Left ventricle myocardium inferior (tissue), 1 donor: Measurements from ENCODE around the gene AMBRA1. TPM values are rescaled to one million over a fixed set of nuclear protein-coding genes. Genes with fewer than 3 reads are reported as not detected.
A peak's percentile ranks its signal among the peaks of the same experiment; 100 is the strongest.

Source experiments
- DNase-seq: peaks from one replicate; pipeline ENCODE4 v3.0.0-alpha.2; 2020
- H3K27ac ChIP-seq: fragments of 200-600 bp; replicated peaks from 2 replicates; pipeline ENCODE4 v1.8.0; 2021
- H3K27me3 ChIP-seq: fragments of 200-600 bp; 2 replicates; pipeline ENCODE4 v1.8.0; 2021; ENCODE audit warnings: low read depth
- H3K36me3 ChIP-seq: fragments of 200-600 bp; 2 replicates; pipeline ENCODE4 v1.8.0; 2021
- H3K4me1 ChIP-seq: fragments of 200-600 bp; 2 replicates; pipeline ENCODE4 v1.8.0; 2021
- H3K4me3 ChIP-seq: fragments of 200-600 bp; 2 replicates; pipeline ENCODE4 v1.8.0; 2021; ENCODE audit warnings: mild to moderate bottlenecking, moderate library complexity
- H3K9me3 ChIP-seq: fragments of 200-600 bp; replicated peaks from 2 replicates; pipeline ENCODE4 v1.8.0; 2021
- intact Hi-C: fragments of 100-400 bp; cut with micrococcal nuclease; formaldehyde crosslinking; loops from one replicate; pipeline ENCODE4 v1.11.0; 2022
- total RNA-seq: library from RNA; stranded (reverse); fragmentation: NEBNext Ultra II Directional; extraction: Animal tissue kit (Norgen Biotek cat#: 25700); gene quantifications from one replicate; pipeline ENCODE4 v1.2.1, GENCODE V29; 2021
- TF ChIP-seq, protein P1 (sequence below): fragments of 200-600 bp; IDR thresholded peaks from 2 replicates; pipeline ENCODE4 v1.8.0; 2021; ENCODE audit warnings: antibody characterized with exemption, mild to moderate bottlenecking, borderline replicate concordance
- donor health status: DM: no; HTN: yes; CAD: no; lungs with severe emphysema.

The AMBRA1 gene
- total RNA-seq, 1 donor from 2014 or later = 14.2 TPM

DNA sequence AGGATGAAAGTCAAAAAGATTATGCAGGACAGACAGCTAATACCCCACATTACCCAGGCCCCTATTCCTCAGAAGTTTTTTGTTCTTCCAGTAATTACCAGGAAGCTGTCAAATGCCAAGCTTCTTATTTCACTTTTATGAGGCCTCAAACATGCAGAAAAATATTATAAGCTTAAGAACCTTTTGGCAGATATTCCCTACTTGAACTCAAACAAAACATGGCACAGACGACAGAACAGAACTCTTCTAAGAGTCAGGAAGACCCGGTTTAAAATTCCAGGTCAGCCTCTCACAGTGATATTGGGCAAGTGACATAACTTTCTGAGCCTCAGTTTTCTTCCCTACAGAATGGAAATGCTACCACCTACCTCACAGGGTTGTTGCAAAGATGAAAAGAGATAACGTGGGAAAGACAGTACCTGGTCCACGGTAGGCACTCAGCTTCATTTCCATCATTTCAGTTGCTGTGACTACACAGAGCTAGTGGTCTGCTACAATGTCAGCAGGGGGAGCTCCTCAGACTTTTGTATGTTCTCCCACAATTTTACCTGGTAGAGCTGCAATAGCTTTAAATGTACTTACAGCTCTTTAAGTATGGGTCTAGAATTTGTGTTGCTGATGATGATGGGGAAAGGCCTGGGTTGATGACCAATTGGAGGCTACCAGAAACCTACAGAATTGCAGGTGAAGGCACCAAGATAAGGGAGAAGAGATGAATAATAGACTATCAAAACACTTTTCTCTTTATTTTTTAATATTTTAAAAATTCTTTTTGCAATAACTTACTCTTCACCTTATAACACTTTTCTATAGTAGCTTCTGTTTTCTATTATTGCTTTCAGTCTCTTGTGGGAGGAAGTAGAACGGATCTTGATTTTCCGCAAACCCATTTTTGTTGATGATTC lies 103.9 kb downstream of the AMBRA1 start:
- intact Hi-C loops = no loop called here

DNA sequence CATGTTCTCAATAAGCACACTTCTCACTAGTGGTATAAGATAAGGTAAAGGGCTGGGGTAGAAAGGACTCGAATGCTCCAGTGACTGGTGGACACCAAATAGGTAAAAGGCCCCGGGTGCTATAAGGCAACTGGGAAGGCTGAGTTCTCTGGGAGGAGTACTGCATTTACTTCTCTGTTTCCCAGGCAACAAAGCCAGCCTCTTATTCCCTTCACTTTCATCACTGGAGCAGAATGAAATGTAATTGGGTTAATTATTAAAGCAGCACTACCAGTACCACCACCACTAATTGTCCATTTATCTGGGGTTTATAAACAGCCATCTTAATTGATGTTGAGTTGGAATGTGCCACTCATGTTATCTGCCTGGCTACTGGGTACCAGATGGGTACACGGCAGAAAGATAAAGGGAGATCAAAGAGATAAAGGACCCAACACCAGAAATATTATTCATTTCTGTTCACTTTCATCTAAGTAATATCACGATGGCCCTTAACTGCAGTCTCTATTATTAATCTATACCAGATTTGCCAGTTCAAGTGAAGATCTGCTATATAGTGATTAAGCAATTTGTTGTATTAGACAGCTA lies 107.9 kb downstream of the AMBRA1 start:
- no peak for DNase-seq
- no peak overlapping the region for H3K4me3 ChIP-seq
- no peaks in the 10 kb centered on the region for H3K27me3 ChIP-seq
- TF ChIP-seq, protein P1, sequence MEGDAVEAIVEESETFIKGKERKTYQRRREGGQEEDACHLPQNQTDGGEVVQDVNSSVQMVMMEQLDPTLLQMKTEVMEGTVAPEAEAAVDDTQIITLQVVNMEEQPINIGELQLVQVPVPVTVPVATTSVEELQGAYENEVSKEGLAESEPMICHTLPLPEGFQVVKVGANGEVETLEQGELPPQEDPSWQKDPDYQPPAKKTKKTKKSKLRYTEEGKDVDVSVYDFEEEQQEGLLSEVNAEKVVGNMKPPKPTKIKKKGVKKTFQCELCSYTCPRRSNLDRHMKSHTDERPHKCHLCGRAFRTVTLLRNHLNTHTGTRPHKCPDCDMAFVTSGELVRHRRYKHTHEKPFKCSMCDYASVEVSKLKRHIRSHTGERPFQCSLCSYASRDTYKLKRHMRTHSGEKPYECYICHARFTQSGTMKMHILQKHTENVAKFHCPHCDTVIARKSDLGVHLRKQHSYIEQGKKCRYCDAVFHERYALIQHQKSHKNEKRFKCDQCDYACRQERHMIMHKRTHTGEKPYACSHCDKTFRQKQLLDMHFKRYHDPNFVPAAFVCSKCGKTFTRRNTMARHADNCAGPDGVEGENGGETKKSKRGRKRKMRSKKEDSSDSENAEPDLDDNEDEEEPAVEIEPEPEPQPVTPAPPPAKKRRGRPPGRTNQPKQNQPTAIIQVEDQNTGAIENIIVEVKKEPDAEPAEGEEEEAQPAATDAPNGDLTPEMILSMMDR = no peak
- H3K36me3 ChIP-seq = no peaks in the 10 kb centered on the region
- H3K27ac ChIP-seq = no peak overlapping the region
- H3K4me1 ChIP-seq = peaks cover 21% of the 10 kb centered on the region
- intact Hi-C loops = no loop called here
- no peaks in the 10 kb centered on the region for H3K9me3 ChIP-seq

More for the DNA sequence above, 103.9 kb downstream of the AMBRA1 start:
- H3K4me3 ChIP-seq = no peak overlapping the region
- no peak overlapping the region for H3K27ac ChIP-seq
- H3K27me3 ChIP-seq = no peaks in the 10 kb centered on the region
- H3K36me3 ChIP-seq = peaks cover 10% of the 10 kb centered on the region
- H3K4me1 ChIP-seq = peaks cover 43% of the 10 kb centered on the region
- DNase-seq = no peak
- no peaks in the 10 kb centered on the region for H3K9me3 ChIP-seq
- TF ChIP-seq, protein P1 = peak; percentile 68

DNA sequence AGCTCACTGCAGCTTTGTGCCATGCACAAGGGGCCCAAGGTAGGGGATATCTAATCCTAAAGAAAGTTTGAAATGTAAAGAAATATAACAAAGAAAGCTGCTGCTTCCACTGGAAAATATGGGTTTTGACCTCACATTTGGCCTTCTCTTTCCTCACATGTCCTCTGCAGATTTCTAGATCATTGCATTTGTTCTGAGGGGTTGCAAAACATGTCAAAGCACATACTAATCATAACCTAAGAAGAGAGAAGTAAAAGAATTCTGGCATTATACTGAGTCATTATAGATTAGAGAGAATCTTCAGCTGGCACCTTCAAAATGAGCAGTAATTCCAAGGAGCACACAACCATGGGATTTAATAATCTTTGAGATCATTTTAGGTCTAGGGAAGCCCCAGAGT lies 109.7 kb downstream of the AMBRA1 start:
- DNase-seq = no peak
- intact Hi-C loops = no loop called here
- Histone ChIP-seq H3K27ac (no peak overlapping the region), H3K9me3 (no peaks in the 10 kb centered on the region), H3K4me1 (peaks cover 17% of the 10 kb centered on the region), H3K36me3 (no peaks in the 10 kb centered on the region), H3K4me3 (no peak overlapping the region), H3K27me3 (no peaks in the 10 kb centered on the region)
- TF ChIP-seq, protein P1 = no peak

DNA sequence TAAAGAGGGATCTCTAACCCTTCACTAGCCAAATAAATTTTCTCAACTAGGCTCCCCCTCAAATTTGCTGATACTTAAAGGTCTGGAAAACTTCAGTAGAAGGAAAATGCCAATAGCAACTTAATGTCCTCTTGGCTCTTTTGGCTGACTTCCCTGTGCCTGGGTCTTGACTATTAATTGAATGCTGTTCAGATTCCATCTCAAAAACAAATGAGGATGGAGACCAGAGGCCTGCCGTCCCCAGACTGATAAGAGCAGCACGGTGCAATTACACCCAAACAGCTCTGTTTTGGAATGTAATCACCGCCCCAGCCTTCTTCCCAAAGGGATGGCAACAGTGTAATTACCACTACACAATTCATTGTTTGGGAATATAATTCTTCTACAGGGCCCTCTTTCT lies 112.9 kb downstream of the AMBRA1 start:
- Histone ChIP-seq H3K4me1 (peaks cover 14% of the 10 kb centered on the region), H3K4me3 (no peak overlapping the region), H3K9me3 (no peaks in the 10 kb centered on the region), H3K36me3 (no peaks in the 10 kb centered on the region), H3K27me3 (no peaks in the 10 kb centered on the region), H3K27ac (no peak overlapping the region)
- intact Hi-C loops = no loop called here
- TF ChIP-seq, protein P1 = no peak
- no peak for DNase-seq

DNA sequence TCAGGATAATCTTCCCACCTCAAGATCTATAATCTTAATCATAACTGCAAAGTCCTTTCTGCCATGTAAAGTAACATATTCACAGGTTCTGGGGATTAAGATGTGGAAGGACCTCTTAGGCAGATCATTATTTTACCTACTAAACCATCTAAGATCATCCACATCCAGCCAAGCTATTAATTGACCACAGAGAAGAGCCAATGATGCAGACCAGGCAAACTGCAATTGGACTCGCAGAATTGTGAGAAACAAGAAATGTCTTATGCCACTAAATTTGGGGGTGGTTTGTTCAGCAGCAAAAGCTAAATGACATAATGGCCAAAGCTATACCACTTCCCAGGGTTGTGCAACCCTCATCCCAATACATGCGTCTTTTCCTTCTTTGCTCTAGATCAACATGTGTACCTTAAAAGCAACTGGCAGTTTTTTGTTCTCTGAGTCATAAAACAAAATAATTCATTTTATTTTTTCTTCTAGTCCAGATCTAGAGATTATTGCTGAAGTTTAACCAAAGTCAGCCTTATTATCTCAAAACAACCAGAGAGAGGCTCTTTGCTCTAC lies 113.6 kb downstream of the AMBRA1 start:
- TF ChIP-seq, protein P1 = no peak
- H3K27ac ChIP-seq = no peak overlapping the region
- intact Hi-C loops = no loop called here
- no peak overlapping the region for H3K4me3 ChIP-seq
- H3K27me3 ChIP-seq = no peaks in the 10 kb centered on the region
- peaks cover 10% of the 10 kb centered on the region for H3K4me1 ChIP-seq
- H3K9me3 ChIP-seq = no peaks in the 10 kb centered on the region
- no peak for DNase-seq
- H3K36me3 ChIP-seq = no peaks in the 10 kb centered on the region
